Measurements from ENCODE around the gene SUGP1.

The SUGP1 gene

DNA sequence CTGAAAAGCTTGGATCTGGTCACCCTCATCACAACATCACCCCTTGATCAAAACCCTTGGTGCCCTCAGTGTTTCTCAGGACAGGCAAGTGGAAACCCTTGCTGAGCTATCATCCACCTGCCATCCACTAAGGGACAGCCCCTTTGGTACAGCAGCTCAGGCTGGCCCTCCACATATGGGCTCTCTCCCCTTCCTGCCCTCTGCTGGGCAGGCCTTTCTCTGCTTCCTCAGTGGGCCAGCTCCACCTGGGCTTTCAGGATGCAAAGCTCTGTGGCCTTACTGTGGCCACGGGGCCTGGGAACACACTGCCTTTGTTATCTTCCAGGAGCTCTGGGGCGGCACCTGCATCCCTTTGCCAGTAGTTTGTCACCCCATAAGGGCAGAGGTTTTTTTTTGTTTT is 4.9 kb downstream of the SUGP1 start:
- no peak overlapping the region for H3K4me3 ChIP-seq (ENCODE audit: low read length)
- H3K27me3 ChIP-seq (ENCODE audit: insufficient read depth, low read length) = no peaks in the 10 kb centered on the region
- H3K9me3 ChIP-seq (ENCODE audit: insufficient read depth, low read depth, low read length) = no peaks in the 10 kb centered on the region
- 0 out of 2 replicates have a peak, but pooled peaks cover 3% of the 10 kb centered on the region for H3K4me1 ChIP-seq (ENCODE audit: insufficient read depth, low read length)
- H3K9ac ChIP-seq (ENCODE audit: low read depth, low read length) = no peak overlapping the region
- peaks cover 50% of the 10 kb centered on the region for H3K36me3 ChIP-seq (ENCODE audit: insufficient read depth, low read depth, low read length)
- H3K27ac ChIP-seq (ENCODE audit: low read length) = no peak overlapping the region

DNA sequence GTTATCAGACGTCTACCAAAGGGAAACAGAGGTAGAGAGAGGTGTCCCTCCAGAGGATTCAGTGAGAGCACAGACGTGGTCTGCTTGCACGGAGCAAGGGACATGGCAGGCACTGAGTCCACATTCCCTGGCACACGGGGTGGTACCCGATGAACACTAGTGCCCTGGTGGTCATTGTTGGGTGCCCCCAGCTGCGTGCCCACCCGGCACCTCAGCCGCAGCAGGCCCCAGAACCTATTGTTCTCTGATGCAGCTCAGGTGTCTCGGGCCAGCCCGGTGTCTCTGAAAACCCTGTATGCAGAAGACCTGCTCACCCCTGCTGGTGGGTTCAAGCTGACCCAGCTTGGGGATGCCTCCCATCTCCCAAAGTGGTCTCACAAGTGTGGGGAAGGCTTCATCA is 11.9 kb downstream of the SUGP1 start:
- Histone ChIP-seq H3K9me3 (ENCODE audit: insufficient read depth, low read depth, low read length) (no peaks in the 10 kb centered on the region), H3K27me3 (ENCODE audit: insufficient read depth, low read length) (no peaks in the 10 kb centered on the region), H3K4me1 (ENCODE audit: insufficient read depth, low read length) (no peaks in the 10 kb centered on the region), H3K9ac (ENCODE audit: low read depth, low read length) (no peak overlapping the region), H3K27ac (ENCODE audit: low read length) (no peak overlapping the region), H3K4me3 (ENCODE audit: low read length) (no peak overlapping the region), H3K36me3 (ENCODE audit: insufficient read depth, low read depth, low read length) (peaks cover 82% of the 10 kb centered on the region)

GRCh38 chr19:19306191-19306590 is 14.1 kb downstream of the SUGP1 start:
- Histone ChIP-seq H3K9ac (ENCODE audit: low read depth, low read length) (no peak overlapping the region), H3K4me3 (ENCODE audit: low read length) (no peak overlapping the region), H3K4me1 (ENCODE audit: insufficient read depth, low read length) (no peaks in the 10 kb centered on the region), H3K27me3 (ENCODE audit: insufficient read depth, low read length) (no peaks in the 10 kb centered on the region), H3K27ac (ENCODE audit: low read length) (no peak overlapping the region), H3K9me3 (ENCODE audit: insufficient read depth, low read depth, low read length) (no peaks in the 10 kb centered on the region), H3K36me3 (ENCODE audit: insufficient read depth, low read depth, low read length) (peaks cover 89% of the 10 kb centered on the region)

GRCh38 chr19:19305696-19306095 is 14.6 kb downstream of the SUGP1 start:
- no peaks in the 10 kb centered on the region for H3K9me3 ChIP-seq (ENCODE audit: insufficient read depth, low read depth, low read length)
- no peaks in the 10 kb centered on the region for H3K4me1 ChIP-seq (ENCODE audit: insufficient read depth, low read length)
- peaks cover 90% of the 10 kb centered on the region for H3K36me3 ChIP-seq (ENCODE audit: insufficient read depth, low read depth, low read length)
- H3K27me3 ChIP-seq (ENCODE audit: insufficient read depth, low read length) = no peaks in the 10 kb centered on the region
- no peak overlapping the region for H3K9ac ChIP-seq (ENCODE audit: low read depth, low read length)
- no peak overlapping the region for H3K27ac ChIP-seq (ENCODE audit: low read length)
- H3K4me3 ChIP-seq (ENCODE audit: low read length) = no peak overlapping the region

DNA sequence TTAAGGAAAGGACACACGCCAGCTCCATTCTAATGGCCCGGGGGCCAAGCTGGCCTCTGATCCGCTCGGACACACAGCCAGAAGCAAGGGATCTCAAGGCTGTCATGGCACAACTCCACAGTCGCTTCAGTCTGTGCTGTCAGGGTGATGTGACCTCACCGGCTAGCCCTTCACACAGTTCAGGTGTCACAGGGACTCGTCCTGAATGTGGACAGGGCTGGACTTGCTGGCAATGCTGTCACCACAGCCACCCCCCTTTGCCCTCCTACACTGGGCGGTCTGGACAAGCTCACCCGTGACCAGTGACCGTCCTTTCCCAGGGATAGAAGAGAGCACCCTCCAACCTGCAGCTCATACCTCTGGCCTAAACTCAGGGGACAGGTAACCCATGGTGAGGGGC is 15.2 kb downstream of the SUGP1 start:
- Histone ChIP-seq H3K36me3 (ENCODE audit: insufficient read depth, low read depth, low read length) (peaks cover 90% of the 10 kb centered on the region), H3K9me3 (ENCODE audit: insufficient read depth, low read depth, low read length) (no peaks in the 10 kb centered on the region), H3K4me3 (ENCODE audit: low read length) (no peak overlapping the region), H3K27ac (ENCODE audit: low read length) (no peak overlapping the region), H3K9ac (ENCODE audit: low read depth, low read length) (no peak overlapping the region), H3K4me1 (ENCODE audit: insufficient read depth, low read length) (no peaks in the 10 kb centered on the region), H3K27me3 (ENCODE audit: insufficient read depth, low read length) (no peaks in the 10 kb centered on the region)

- no peak overlapping the region for H3K9ac ChIP-seq (ENCODE audit: low read depth, low read length)
- H3K36me3 ChIP-seq (ENCODE audit: insufficient read depth, low read depth, low read length) = peaks cover 86% of the 10 kb centered on the region
- no peaks in the 10 kb centered on the region for H3K4me1 ChIP-seq (ENCODE audit: insufficient read depth, low read length)
- H3K27me3 ChIP-seq (ENCODE audit: insufficient read depth, low read length) = no peaks in the 10 kb centered on the region
- no peak overlapping the region for H3K27ac ChIP-seq (ENCODE audit: low read length)
- H3K9me3 ChIP-seq (ENCODE audit: insufficient read depth, low read depth, low read length) = no peaks in the 10 kb centered on the region
- H3K4me3 ChIP-seq (ENCODE audit: low read length) = no peak overlapping the region
These were observed 15.9 kb downstream of the SUGP1 start for GRCh38 chr19:19304186-19304965.

GRCh38 chr19:19303411-19303810 is 16.9 kb downstream of the SUGP1 start:
- H3K9ac ChIP-seq (ENCODE audit: low read depth, low read length) = no peak overlapping the region

GRCh38 chr19:19300613-19301012 is 19.7 kb downstream of the SUGP1 start:
- peaks cover 72% of the 10 kb centered on the region for H3K36me3 ChIP-seq (ENCODE audit: insufficient read depth, low read depth, low read length)
- H3K9me3 ChIP-seq (ENCODE audit: insufficient read depth, low read depth, low read length) = no peaks in the 10 kb centered on the region
- H3K27ac ChIP-seq (ENCODE audit: low read length) = no peak overlapping the region

More at GRCh38 chr19:19303411-19303810, 16.9 kb downstream of the SUGP1 start:
- Histone ChIP-seq H3K9me3 (ENCODE audit: insufficient read depth, low read depth, low read length) (no peaks in the 10 kb centered on the region), H3K4me1 (ENCODE audit: insufficient read depth, low read length) (no peaks in the 10 kb centered on the region), H3K27me3 (ENCODE audit: insufficient read depth, low read length) (no peaks in the 10 kb centered on the region), H3K27ac (ENCODE audit: low read length) (no peak overlapping the region), H3K4me3 (ENCODE audit: low read length) (no peak overlapping the region), H3K36me3 (ENCODE audit: insufficient read depth, low read depth, low read length) (peaks cover 84% of the 10 kb centered on the region)

GRCh38 chr19:19297759-19298158 is 22.6 kb downstream of the SUGP1 start:
- H3K9me3 ChIP-seq (ENCODE audit: insufficient read depth, low read depth, low read length) = no peaks in the 10 kb centered on the region
- peaks cover 69% of the 10 kb centered on the region for H3K36me3 ChIP-seq (ENCODE audit: insufficient read depth, low read depth, low read length)
- no peaks in the 10 kb centered on the region for H3K27me3 ChIP-seq (ENCODE audit: insufficient read depth, low read length)
- no peak overlapping the region for H3K27ac ChIP-seq (ENCODE audit: low read length)
- no peak overlapping the region for H3K4me3 ChIP-seq (ENCODE audit: low read length)
- H3K9ac ChIP-seq (ENCODE audit: low read depth, low read length) = no peak overlapping the region
- no peaks in the 10 kb centered on the region for H3K4me1 ChIP-seq (ENCODE audit: insufficient read depth, low read length)

More at GRCh38 chr19:19300613-19301012, 19.7 kb downstream of the SUGP1 start:
- no peaks in the 10 kb centered on the region for H3K27me3 ChIP-seq (ENCODE audit: insufficient read depth, low read length)
- H3K4me1 ChIP-seq (ENCODE audit: insufficient read depth, low read length) = no peaks in the 10 kb centered on the region
- no peak overlapping the region for H3K4me3 ChIP-seq (ENCODE audit: low read length)
- no peak overlapping the region for H3K9ac ChIP-seq (ENCODE audit: low read depth, low read length)

- H3K4me1 ChIP-seq (ENCODE audit: insufficient read depth, low read length) = no peaks in the 10 kb centered on the region
- no peak overlapping the region for H3K9ac ChIP-seq (ENCODE audit: low read depth, low read length)
- H3K27ac ChIP-seq (ENCODE audit: low read length) = no peak overlapping the region
- H3K9me3 ChIP-seq (ENCODE audit: insufficient read depth, low read depth, low read length) = no peaks in the 10 kb centered on the region
- H3K4me3 ChIP-seq (ENCODE audit: low read length) = no peak overlapping the region
- no peaks in the 10 kb centered on the region for H3K27me3 ChIP-seq (ENCODE audit: insufficient read depth, low read length)
- H3K36me3 ChIP-seq (ENCODE audit: insufficient read depth, low read depth, low read length) = peaks cover 68% of the 10 kb centered on the region
These were observed 23.2 kb downstream of the SUGP1 start for GRCh38 chr19:19296953-19297689.

- Histone ChIP-seq H3K27ac (ENCODE audit: low read length) (no peak overlapping the region), H3K4me1 (ENCODE audit: insufficient read depth, low read length) (no peaks in the 10 kb centered on the region), H3K27me3 (ENCODE audit: insufficient read depth, low read length) (no peaks in the 10 kb centered on the region), H3K4me3 (ENCODE audit: low read length) (no peak overlapping the region), H3K9ac (ENCODE audit: low read depth, low read length) (no peak overlapping the region), H3K36me3 (ENCODE audit: insufficient read depth, low read depth, low read length) (peaks cover 56% of the 10 kb centered on the region), H3K9me3 (ENCODE audit: insufficient read depth, low read depth, low read length) (no peaks in the 10 kb centered on the region)
These were observed 25.4 kb downstream of the SUGP1 start for GRCh38 chr19:19294914-19295313.

DNA sequence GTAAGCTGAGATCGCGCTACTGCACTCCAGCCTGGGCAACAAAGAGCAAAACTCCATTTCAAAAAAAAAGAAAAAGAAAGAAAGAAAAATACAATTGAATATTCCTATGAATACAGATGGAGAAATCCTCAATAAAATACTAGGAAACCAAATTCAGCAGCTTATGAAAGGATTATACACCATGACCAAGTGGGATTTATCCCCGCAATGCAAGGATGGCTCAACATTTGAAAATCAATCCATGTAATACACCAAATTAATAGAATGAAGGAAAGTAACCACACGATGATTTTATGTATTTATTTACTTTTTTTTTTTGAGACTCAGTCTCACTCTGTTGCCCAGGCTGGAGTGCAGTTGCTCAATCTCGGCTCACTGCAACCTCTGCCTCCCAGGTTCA is 27.7 kb downstream of the SUGP1 start:
- Histone ChIP-seq H3K4me3 (ENCODE audit: low read length) (no peak overlapping the region), H3K36me3 (ENCODE audit: insufficient read depth, low read depth, low read length) (peaks cover 69% of the 10 kb centered on the region), H3K9me3 (ENCODE audit: insufficient read depth, low read depth, low read length) (no peaks in the 10 kb centered on the region), H3K27me3 (ENCODE audit: insufficient read depth, low read length) (no peaks in the 10 kb centered on the region), H3K27ac (ENCODE audit: low read length) (no peak overlapping the region), H3K4me1 (ENCODE audit: insufficient read depth, low read length) (no peaks in the 10 kb centered on the region), H3K9ac (ENCODE audit: low read depth, low read length) (no peak overlapping the region)

Measured in iPS-20b (cell line).